Daoy (cell line): ENCODE measurements around the gene C19orf44. TPM values are rescaled to one million over a fixed set of nuclear protein-coding genes. Genes with fewer than 3 reads are reported as not detected.
A peak's percentile ranks its signal among the peaks of the same experiment; 100 is the strongest.

Experiments
- DNase-seq: peaks from one replicate; pipeline ENCODE4 v3.0.0-alpha.2; 2015; ENCODE audit warnings: low read depth
- total RNA-seq: library from RNA; depleted of rRNA; stranded (reverse); fragments of >200 nt; shearing (Covaris generic); gene quantifications from 2 replicates; pipeline ENCODE4 v1.2.3, GENCODE V29; 2014

The C19orf44 gene
- total RNA-seq, 1 experiment from 2014 or later = 3.2 TPM

DNA sequence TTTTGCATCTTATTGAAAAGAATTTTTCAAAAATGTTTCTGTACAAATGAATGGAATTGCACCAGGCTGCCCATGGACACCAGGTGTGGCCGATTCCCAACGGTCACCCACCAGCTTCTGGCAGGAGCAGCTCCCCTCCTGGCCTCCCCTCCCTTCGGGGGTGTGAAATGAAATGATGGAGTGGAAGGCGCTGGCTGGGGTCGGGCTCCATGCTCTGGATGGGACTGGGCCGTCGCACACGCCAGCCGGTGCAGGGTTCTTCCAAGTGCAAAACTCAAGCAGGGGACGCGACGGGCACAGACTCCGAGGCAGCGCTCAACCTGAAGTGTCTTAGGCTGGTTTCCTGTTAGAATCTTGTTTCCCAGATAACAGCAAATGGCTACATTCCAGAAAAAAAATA, 21.9 kb downstream of the C19orf44 start:
- DNase-seq = no peak

GRCh38 chr19:16518483-16519229, 22.5 kb downstream of the C19orf44 start:
- no peak for DNase-seq

GRCh38 chr19:16519230-16519687, 23.1 kb downstream of the C19orf44 start:
- DNase-seq = no peak

DNA sequence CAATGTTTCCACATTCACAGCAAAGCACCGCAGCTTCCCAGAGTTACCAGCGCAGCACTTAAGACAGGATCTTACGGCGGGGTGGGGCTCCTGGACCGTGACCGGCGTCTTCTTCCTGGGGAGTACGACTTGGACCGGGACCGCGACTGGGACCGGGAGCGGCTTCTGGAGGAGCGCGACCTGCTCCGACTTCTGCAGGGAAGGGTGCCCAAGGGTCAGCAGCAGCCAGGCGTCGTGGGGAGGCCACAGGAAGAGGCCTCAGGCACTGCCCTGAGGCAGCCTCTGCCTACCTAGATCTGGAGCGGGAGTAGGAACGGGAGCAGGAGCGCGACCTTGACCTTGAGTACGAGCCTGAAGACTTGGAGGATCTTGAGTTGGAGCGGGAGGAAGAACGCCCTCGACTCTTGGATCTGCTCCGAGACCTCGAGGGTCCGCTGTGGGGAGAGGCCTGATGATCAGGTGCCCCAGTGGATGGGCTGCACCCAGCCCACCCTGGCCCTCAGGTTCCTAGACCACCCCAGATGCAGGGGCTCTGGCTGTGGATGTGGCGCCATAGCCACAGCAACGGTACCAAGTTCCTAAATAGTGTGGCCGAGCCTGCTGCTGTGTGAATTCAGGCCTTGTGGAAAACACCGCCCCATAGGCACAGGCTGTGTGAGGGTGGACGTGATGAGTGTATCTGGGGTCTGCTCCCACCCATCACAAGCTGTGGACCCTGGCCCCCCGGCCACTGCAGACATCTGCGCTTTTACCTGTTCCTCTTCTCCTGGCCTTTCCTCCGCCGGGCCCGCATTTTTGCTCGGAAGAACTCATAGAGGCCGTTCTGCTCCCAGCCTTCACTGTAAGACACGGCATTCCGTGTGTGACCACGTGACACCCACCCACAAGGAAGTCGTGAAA, 24.1 kb downstream of the C19orf44 start:
- no peak for DNase-seq

- DNase-seq = no peak
These were observed 24.9 kb downstream of the C19orf44 start for GRCh38 chr19:16520986-16521624.

GRCh38 chr19:16521715-16522289, 25.6 kb downstream of the C19orf44 start:
- DNase-seq = no peak

- no peak for DNase-seq
These were observed 26.6 kb downstream of the C19orf44 start for GRCh38 chr19:16522559-16523377.

DNA sequence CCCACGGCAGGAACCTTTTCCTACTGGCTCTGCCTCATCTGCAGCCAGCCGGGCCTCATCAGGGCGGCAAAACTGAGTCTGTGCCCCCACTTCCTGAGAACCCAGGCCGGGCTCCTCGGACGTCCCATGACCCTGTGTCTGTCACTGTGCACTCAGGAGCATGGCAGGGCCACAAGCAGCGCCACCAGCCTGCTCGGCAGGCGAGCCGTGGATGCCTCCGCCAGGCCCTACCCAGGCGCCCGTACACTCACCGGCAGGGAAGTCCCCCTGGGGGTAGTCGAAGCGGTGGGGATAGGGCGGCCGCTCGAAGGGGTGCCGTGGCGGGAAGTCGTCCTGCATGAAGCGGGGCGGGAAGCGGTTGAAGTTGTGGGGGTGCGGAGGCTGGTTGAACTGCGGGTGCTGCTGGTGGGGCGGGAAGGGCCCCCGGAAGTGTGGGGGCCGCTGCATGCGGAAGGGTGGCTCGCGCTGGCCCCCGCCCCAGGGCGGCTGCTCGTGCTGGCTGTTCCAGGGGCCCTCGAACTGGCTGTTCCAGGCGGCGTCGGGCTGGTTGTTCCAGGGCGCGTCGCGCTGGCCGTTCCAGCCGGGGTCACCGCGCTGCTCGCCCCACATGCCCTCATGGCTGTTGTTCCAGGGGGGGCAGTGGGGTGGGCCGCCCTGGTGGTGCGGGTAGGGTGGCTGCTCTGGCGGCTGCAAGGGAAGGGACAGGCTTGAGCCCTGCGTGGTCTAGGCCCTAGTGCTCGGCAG, 29.0 kb downstream of the C19orf44 start:
- no peak for DNase-seq

GRCh38 chr19:16525751-16526481, 29.7 kb downstream of the C19orf44 start:
- DNase-seq = no peak

- DNase-seq = no peak
These were observed 31.2 kb downstream of the C19orf44 start for GRCh38 chr19:16527334-16527935.

DNA sequence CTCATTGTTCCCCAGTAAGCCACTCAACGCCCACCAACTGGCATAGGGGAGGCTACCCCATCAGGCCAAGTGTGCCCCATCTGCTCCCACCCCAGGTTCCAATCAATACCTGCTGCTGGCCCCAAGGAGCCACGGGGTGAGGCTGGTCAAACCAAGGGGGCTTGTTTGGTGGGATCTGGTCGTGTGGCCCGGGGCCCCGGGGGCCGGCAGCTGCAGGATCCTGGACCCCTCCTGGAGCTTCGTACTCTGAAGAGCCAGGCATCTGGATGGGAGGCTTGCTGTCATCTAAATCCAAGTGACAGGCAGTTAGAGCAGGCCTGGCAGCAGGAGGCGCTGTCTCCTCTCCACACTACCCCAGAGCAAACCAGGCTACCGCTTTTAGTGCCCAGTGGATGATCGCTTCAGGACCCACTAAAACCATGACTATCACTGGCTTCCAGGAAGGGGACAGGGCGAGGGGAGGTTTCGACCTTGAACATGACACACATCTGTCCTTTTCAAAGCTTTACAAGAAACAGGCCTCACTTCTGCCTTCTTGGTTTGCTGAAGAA, 31.9 kb downstream of the C19orf44 start:
- DNase-seq = peak; percentile 32

DNA sequence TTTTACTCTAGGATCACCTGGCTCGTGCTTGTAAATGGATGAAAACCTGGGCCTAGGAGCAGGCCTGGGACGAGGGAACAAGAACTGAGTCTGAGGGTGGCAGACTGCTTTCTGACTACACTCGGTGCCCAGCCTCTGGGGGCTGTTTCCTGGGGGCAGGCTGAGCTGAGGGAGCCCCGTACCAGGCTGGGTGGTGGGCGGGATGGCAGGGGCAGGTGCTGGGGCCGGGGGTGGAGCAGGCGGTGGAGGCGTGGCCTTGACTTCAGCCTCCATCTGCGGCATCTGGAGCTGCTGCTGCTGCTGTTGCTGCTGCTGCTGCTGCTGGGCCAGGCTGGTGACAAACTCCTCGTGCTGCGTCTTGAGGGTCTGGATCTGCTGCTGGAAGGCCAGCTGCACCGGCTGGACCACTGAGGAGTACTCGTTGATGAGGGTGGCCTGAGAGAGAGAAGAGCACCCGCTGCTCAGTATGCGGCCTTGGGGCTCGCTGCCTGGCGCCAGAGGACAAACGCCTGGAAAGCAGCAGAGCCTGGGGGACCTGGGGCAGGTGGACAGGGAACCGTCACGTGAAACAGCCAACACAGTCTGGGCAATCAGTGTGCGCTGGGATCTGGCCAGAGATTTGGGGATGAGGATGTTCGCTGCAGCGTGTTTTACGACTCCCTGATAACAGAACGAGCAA, 33.4 kb downstream of the C19orf44 start:
- no peak for DNase-seq

- no peak for DNase-seq
These were observed 34.6 kb downstream of the C19orf44 start for GRCh38 chr19:16530540-16531379.

- no peak for DNase-seq
These were observed 35.1 kb downstream of the C19orf44 start for GRCh38 chr19:16531380-16531669.

DNA sequence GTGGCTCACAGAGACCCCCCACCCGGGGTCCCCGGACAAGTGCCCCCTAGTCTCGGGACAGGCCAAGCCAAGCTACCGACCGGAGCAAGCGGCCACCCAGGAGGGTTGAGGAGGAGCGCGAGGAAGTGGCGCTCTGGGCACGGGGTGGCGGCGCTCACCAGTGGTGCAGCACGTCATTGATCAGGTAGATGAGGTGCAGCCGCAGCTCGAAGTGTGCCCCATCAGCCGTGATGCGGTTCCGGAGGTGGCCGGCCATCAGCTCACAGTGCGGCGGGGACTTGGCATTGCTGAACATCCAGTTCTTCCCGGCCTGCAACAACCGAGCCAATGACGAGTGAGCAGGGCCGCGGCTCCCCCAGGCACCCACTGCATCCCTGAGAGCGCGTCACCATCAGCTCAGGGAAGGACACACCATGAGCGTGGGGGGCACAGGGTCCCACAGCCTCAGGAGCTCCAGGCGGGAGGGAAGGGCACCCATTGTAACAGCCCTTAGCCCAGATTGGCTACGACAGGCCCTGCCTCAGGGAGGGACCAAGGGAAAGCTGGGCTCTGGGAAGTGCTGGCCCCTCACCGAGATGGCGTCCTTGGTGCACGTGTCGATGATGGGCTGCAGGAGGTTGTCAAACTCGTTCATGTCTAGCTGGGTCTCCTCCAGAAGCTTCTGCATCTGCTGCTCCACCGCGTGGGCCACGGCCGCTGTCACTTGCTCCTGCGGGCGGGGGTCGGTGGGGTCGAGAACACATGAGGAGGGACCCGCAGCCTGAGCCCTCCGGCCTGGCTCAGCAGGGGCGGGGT, 36.4 kb downstream of the C19orf44 start:
- DNase-seq = no peak

- DNase-seq = no peak
These were observed 39.2 kb downstream of the C19orf44 start for GRCh38 chr19:16535381-16535780.

GRCh38 chr19:16536130-16536529, 39.9 kb downstream of the C19orf44 start:
- no peak for DNase-seq
